Tibial artery (tissue), 4 donors: ENCODE results near the gene NR2F2.

Experiments used
- DNase-seq, 2 donors: peaks; one replicate each; pipeline ENCODE4 v3.0.0-alpha.2; 2019
- H3K27ac ChIP-seq, 2 donors: fragments of 200-600 bp; sonication (generic) in 1 of 2; 1 replicate in 1 of 2; 2 replicates in 1 of 2; pipeline ENCODE4 v1.5.1; 2018 to 2019; ENCODE audit warnings: mild to moderate bottlenecking in 1 of 2
- H3K27me3 ChIP-seq, 2 donors: fragments of 200-600 bp; sonication (generic) in 1 of 2; one replicate each; pipeline versions ENCODE4 v1.5.1 to v1.6.0; 2016 to 2019
- H3K36me3 ChIP-seq, 3 donors: fragments of 200-600 bp; sonication (generic) in 2 of 3; one replicate each; pipeline ENCODE4 v1.5.1; 2016 to 2019; ENCODE audit warnings: mild to moderate bottlenecking in 2 of 3
- H3K4me1 ChIP-seq, 4 donors: fragments of 200-600 bp; sonication (generic) in 2 of 4; 1 replicate in 3 of 4; 2 replicates in 1 of 4; pipeline ENCODE4 v1.5.1; 2016 to 2019
- H3K4me3 ChIP-seq, 2 donors: fragments of 200-600 bp; sonication (generic) in 1 of 2; 1 replicate in 1 of 2; 2 replicates in 1 of 2; pipeline ENCODE4 v1.5.1; 2018 to 2019; ENCODE audit warnings: mild to moderate bottlenecking in 2 of 2
- H3K9me3 ChIP-seq, 3 donors: fragments of 200-600 bp; sonication (generic) in 1 of 3; one replicate each; pipeline ENCODE4 v1.5.1; 2016 to 2019
- intact Hi-C: fragments of 100-400 bp; cut with DNase I; formaldehyde crosslinking; loops from one replicate; pipeline ENCODE4 v1.15.0; 2023; ENCODE audit warnings: low total_unique reads
- TF ChIP-seq, protein P1 (sequence below), 2 experiments: fragments of 200-600 bp in 1 of 2; fragments of 450-650 bp in 1 of 2; IDR thresholded peaks; one replicate each; pipeline ENCODE4 v1.5.1; 2017 to 2019; ENCODE audit warnings: antibody characterized with exemption in 2 of 2, mild to moderate bottlenecking in 1 of 2, moderate library complexity in 1 of 2

NR2F2 gene

GRCh38 chr15:96358821-96359615, 28.5 kb downstream of the NR2F2 start:
- Histone ChIP-seq H3K4me1 (peaks cover 0 to 52% (median 28%) of the 10 kb centered on the region in 4 donors), H3K27ac (peak overlapping the region; percentile 56 to 60), H3K9me3 (no peaks in the 10 kb centered on the region), H3K27me3 (no peaks in the 10 kb centered on the region), H3K36me3 (no peaks in the 10 kb centered on the region), H3K4me3 (peak overlapping the region; percentile 58 to 59)
- TF ChIP-seq, protein P1, sequence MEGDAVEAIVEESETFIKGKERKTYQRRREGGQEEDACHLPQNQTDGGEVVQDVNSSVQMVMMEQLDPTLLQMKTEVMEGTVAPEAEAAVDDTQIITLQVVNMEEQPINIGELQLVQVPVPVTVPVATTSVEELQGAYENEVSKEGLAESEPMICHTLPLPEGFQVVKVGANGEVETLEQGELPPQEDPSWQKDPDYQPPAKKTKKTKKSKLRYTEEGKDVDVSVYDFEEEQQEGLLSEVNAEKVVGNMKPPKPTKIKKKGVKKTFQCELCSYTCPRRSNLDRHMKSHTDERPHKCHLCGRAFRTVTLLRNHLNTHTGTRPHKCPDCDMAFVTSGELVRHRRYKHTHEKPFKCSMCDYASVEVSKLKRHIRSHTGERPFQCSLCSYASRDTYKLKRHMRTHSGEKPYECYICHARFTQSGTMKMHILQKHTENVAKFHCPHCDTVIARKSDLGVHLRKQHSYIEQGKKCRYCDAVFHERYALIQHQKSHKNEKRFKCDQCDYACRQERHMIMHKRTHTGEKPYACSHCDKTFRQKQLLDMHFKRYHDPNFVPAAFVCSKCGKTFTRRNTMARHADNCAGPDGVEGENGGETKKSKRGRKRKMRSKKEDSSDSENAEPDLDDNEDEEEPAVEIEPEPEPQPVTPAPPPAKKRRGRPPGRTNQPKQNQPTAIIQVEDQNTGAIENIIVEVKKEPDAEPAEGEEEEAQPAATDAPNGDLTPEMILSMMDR (IDR thresholded peaks at IDR 0.05) = no peak
- intact Hi-C loops = loop anchor here (5.0 to 10.0 kb wide), 2 partner anchors 1398 to 1684 kb away; no protein-coding TSS in a partner anchor
- no peak for DNase-seq

DNA sequence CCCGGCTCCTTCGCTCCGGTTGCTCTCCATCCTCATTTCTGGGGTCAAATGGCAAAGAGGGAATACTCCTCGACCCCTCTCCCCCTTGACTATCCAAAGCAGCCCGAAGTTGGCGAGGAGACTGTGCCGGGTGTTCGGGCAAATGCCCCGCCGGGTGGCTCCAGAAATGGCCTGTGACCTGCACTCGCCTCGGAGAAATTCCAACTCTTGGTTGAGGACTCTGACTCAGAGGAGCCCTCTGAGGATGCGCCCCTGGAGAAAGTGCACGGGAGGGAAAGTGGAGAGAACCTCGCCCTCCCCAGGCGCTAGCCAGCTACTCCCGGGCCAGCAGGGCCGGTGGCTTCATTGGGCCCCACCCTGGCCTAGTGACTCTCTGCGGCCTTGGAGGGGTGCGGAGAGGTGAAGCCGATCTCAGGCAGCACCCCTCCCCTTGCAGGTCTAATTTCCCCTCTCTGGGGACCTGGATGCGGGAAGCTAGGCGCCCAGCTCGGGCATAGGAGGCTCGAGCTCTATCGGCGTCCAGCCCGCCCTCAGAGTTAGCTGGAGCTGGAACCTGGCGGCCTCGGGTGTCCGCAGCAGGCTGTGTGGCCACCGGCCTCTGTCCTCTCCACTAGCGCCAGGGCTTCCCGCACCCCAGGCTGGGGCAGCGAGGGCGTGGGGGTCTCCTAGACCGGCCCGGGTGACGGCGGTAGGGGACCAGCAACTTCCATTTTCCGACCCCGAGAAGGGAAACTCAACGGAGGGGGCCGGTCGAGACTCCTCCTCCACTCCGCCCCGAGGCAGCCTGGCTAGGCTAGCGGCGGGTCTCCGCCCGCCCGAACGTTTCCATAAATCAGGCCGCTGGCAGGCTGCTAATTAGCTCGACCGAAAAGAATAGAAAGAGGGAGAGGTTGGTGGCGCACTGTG, 29.4 kb downstream of the NR2F2 start:
- intact Hi-C loops = loop anchor here (5.0 to 10.0 kb wide), 4 partner anchors 52 to 1685 kb away; no protein-coding TSS in a partner anchor
- no peaks in the 10 kb centered on the region for H3K27me3 ChIP-seq
- DNase-seq = no peak
- H3K4me3 ChIP-seq = peak overlapping the region; percentile 58 to 59
- TF ChIP-seq, protein P1 (IDR thresholded peaks at IDR 0.05) = no peak
- H3K9me3 ChIP-seq = no peaks in the 10 kb centered on the region
- peaks cover 0 to 52% (median 27%) of the 10 kb centered on the region in 4 donors for H3K4me1 ChIP-seq
- peak overlapping the region; percentile 56 to 60 for H3K27ac ChIP-seq
- no peaks in the 10 kb centered on the region for H3K36me3 ChIP-seq

DNA sequence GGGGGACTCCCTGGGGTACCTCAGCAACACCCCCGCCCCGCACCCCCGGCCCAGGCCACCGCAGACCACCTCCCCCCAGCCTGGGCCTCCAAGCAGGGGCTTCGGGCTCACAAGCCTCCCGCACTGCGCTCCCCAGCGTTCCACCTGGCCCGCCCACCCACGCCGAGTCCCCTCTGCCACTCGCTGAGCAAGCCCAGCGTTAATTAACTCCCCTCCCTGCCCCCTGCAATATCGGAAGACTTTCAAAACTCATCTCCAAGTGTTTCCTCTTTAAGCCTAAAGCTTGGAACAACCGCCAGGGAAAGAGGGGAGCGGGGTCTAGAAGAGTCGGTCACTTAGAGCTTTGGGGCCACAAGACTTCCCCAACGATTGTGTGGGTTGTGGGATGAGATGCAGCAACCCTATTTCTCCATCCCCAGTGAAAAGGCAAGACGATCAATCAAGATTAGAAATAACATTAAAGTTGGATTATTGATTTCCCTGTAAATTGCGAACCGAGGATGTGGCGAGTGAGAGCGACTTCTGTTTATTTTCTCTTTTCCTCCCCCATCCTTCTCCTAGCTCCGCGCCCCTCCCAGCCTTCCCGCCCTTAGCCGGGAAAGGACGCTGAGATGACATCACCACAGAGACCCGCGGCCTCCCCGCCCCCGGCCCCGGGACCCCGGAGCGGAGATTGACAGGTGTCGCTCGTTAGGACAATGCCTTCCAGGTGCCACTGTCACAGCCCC, 30.2 kb downstream of the NR2F2 start:
- peak overlapping the region; percentile 58 to 59 for H3K4me3 ChIP-seq
- no peaks in the 10 kb centered on the region for H3K27me3 ChIP-seq
- intact Hi-C loops = loop anchor here (5.0 kb wide), 2 partner anchors 52 to 532 kb away; no protein-coding TSS in a partner anchor
- no peaks in the 10 kb centered on the region for H3K36me3 ChIP-seq
- TF ChIP-seq, protein P1 (IDR thresholded peaks at IDR 0.05) = no peak
- no peaks in the 10 kb centered on the region for H3K9me3 ChIP-seq
- no peak for DNase-seq
- peaks cover 0 to 45% (median 20%) of the 10 kb centered on the region in 4 donors for H3K4me1 ChIP-seq
- peak overlapping the region; percentile 56 to 60 for H3K27ac ChIP-seq

GRCh38 chr15:96361309-96362010, 31.0 kb downstream of the NR2F2 start:
- DNase-seq = no peak
- H3K36me3 ChIP-seq = no peaks in the 10 kb centered on the region
- no peak overlapping the region for H3K27ac ChIP-seq
- H3K27me3 ChIP-seq = no peaks in the 10 kb centered on the region
- TF ChIP-seq, protein P1 (IDR thresholded peaks at IDR 0.05) = no peak
- intact Hi-C loops = loop anchor here (5.0 kb wide), 2 partner anchors 51 to 531 kb away; no protein-coding TSS in a partner anchor
- H3K4me3 ChIP-seq = no peak overlapping the region
- H3K9me3 ChIP-seq = no peaks in the 10 kb centered on the region
- H3K4me1 ChIP-seq = peaks cover 0 to 38% (median 15%) of the 10 kb centered on the region in 4 donors
